ENCODE measurements around the gene PHYKPL. TPM values are rescaled to one million over a fixed set of nuclear protein-coding genes. Genes with fewer than 3 reads are reported as not detected.

PHYKPL gene
- total RNA-seq, 3 donors from 2014 or later (not counting 1 experiment from before 2014, with no cell fraction given), result 111 to 134 (median 131) TPM

DNA sequence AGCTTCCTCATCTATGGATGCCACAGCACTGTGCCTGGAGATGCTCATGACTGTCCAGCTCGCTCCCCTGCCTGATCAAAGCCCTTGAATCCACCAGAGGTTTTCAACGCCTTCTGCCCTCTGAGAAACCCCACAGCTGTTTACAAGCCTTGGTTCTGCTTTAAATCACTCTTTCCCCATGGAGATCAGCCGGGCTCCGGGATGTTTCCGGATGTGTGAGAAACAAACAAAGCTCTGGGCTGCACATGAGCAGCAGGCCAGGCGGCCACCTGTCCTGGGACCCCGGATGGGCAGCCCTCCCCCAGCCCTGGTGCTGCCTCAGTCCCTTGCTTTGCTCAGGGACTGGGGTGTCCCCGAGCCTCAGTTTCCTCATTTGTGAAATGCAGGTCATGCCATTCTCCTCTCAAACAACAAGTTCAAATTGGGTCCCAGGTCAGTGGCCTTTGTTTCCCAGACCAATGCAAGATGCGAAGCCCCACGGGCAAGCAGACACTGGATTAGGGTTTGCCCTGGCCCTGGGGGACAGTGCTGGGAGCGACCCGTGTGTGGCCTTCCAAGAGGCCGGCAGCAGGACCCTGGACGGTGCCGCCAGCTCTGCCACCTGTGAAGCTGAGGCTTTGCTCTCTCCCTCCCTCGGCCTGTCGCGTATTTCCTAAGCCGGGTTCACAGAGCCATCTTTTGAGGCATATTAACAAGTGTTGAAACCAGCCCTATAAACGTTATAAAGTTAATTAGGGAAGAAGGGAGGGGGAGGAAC lies 42.4 kb upstream of the PHYKPL start:
- DNase-seq, result no peak
- intact Hi-C loops (cut with micrococcal nuclease), result no loop called here
- no peaks in the 10 kb centered on the region for H3K9me3 Mint-ChIP-seq
- TF ChIP-seq, protein P1, sequence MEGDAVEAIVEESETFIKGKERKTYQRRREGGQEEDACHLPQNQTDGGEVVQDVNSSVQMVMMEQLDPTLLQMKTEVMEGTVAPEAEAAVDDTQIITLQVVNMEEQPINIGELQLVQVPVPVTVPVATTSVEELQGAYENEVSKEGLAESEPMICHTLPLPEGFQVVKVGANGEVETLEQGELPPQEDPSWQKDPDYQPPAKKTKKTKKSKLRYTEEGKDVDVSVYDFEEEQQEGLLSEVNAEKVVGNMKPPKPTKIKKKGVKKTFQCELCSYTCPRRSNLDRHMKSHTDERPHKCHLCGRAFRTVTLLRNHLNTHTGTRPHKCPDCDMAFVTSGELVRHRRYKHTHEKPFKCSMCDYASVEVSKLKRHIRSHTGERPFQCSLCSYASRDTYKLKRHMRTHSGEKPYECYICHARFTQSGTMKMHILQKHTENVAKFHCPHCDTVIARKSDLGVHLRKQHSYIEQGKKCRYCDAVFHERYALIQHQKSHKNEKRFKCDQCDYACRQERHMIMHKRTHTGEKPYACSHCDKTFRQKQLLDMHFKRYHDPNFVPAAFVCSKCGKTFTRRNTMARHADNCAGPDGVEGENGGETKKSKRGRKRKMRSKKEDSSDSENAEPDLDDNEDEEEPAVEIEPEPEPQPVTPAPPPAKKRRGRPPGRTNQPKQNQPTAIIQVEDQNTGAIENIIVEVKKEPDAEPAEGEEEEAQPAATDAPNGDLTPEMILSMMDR (IDR thresholded peaks at IDR 0.05), result no peak
- no peak overlapping the region for H3K27ac ChIP-seq (ENCODE audit: low read length)
- H3K4me3 Mint-ChIP-seq, result no peak overlapping the region
- no peak for ATAC-seq
- no peak overlapping the region for H3K4me3 ChIP-seq (ENCODE audit: low read length)
- H3K4me1 ChIP-seq (ENCODE audit: control insufficient read depth, insufficient read depth, low read length), result peaks cover 4% of the 10 kb centered on the region
- peaks cover 3% of the 10 kb centered on the region for H3K9me3 ChIP-seq (ENCODE audit: control insufficient read depth, insufficient read depth, low read length)
- no peaks in the 10 kb centered on the region for H3K27me3 ChIP-seq (ENCODE audit: control insufficient read depth, insufficient read depth, low read length)
- no peaks in the 10 kb centered on the region for H3K36me3 Mint-ChIP-seq
- H3K27ac Mint-ChIP-seq, result no peak overlapping the region
- 91% methylated on average over 20 of the region's 20 CpGs for WGBS (ENCODE audit: insufficient coverage)
- H3K36me3 ChIP-seq (ENCODE audit: control insufficient read depth, insufficient read depth, low read length), result no peaks in the 10 kb centered on the region
- peaks cover 4% of the 10 kb centered on the region in 2 donors for H3K4me1 Mint-ChIP-seq
- H3K27me3 Mint-ChIP-seq (ENCODE audit: low read depth in 2 of 2), result peaks cover 0 to 7% of the 10 kb centered on the region in 2 donors

DNA sequence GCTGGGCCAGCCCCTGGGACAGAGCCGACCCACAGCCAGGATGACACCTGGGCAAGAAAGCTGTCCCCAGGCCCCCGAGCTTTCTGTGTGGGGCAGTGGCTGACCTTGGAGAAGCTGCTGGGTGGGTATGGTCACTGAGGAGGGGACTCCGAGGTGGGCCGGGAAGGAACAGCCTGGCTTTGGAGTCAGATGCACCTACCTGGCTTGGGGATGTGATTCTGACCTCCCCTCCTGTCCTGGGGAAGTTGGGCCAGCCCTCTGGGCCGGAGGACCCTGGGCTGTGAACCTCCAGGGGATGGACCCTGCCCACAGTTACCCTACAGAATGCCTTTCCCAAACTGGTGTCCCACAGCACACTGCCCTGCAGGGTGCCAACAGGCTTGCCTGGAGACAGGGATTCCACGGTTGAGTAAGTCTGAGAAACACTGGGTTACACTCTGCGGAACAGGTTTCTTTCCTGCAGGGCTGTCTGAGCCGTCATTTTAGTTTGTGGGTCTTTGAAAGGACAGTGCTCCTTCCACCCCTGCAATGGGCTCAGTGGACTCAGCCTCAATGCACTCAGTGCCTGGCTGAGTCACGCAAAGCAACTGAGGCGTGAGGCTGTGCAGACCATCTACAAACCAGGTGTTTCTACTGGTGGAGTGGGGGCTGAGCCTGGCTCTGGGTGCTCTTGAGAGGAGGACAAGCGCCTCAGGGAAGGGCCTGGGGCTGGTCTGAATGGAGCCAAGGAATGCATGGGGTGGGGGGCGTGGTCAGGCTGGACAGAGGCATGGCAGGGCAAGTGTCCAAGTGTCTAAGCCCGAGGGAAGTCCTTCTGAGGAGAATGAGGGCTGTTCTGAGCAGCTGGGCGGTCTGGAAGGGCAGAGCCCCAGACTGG lies 41.3 kb upstream of the PHYKPL start:
- peaks cover 0 to 3% of the 10 kb centered on the region in 2 donors for H3K27me3 Mint-ChIP-seq (ENCODE audit: low read depth in 2 of 2)
- H3K27ac Mint-ChIP-seq, result no peak overlapping the region
- no peaks in the 10 kb centered on the region for H3K36me3 Mint-ChIP-seq
- Histone ChIP-seq H3K36me3 (ENCODE audit: control insufficient read depth, insufficient read depth, low read length) (no peaks in the 10 kb centered on the region), H3K4me1 (ENCODE audit: control insufficient read depth, insufficient read depth, low read length) (no peaks in the 10 kb centered on the region), H3K9me3 (ENCODE audit: control insufficient read depth, insufficient read depth, low read length) (peaks cover 3% of the 10 kb centered on the region), H3K4me3 (ENCODE audit: low read length) (no peak overlapping the region), H3K27me3 (ENCODE audit: control insufficient read depth, insufficient read depth, low read length) (no peaks in the 10 kb centered on the region), H3K27ac (ENCODE audit: low read length) (no peak overlapping the region)
- no peak overlapping the region for H3K4me3 Mint-ChIP-seq
- no peak for ATAC-seq
- no peaks in the 10 kb centered on the region for H3K4me1 Mint-ChIP-seq
- 88% methylated on average over 13 of the region's 14 CpGs for WGBS (ENCODE audit: insufficient coverage)
- no peaks in the 10 kb centered on the region for H3K9me3 Mint-ChIP-seq
- TF ChIP-seq, protein P1 (IDR thresholded peaks at IDR 0.05), result no peak
- no peak for DNase-seq
- intact Hi-C loops (cut with micrococcal nuclease), result no loop called here

- ATAC-seq (no peak), DNase-seq (no peak)
- TF ChIP-seq, protein P1 (IDR thresholded peaks at IDR 0.05), result no peak
- Mint-ChIP-seq H3K4me3 (no peak overlapping the region), H3K36me3 (no peaks in the 10 kb centered on the region), H3K9me3 (no peaks in the 10 kb centered on the region), H3K27me3 (ENCODE audit: low read depth in 2 of 2) (peaks cover 0 to 3% of the 10 kb centered on the region in 2 donors), H3K27ac (no peak overlapping the region), H3K4me1 (no peaks in the 10 kb centered on the region)
- no peak overlapping the region for H3K4me3 ChIP-seq (ENCODE audit: low read length)
- no peak overlapping the region for H3K27ac ChIP-seq (ENCODE audit: low read length)
- peaks cover 3% of the 10 kb centered on the region for H3K9me3 ChIP-seq (ENCODE audit: control insufficient read depth, insufficient read depth, low read length)
- no peaks in the 10 kb centered on the region for H3K4me1 ChIP-seq (ENCODE audit: control insufficient read depth, insufficient read depth, low read length)
- H3K27me3 ChIP-seq (ENCODE audit: control insufficient read depth, insufficient read depth, low read length), result no peaks in the 10 kb centered on the region
- H3K36me3 ChIP-seq (ENCODE audit: control insufficient read depth, insufficient read depth, low read length), result no peaks in the 10 kb centered on the region
- WGBS (ENCODE audit: insufficient coverage), result 94% methylated on average over 15 of the region's 15 CpGs
- intact Hi-C loops (cut with micrococcal nuclease), result no loop called here
Observed at GRCh38 chr5:178273041-178273440, 40.4 kb upstream of the PHYKPL start.

All from natural killer cell (primary cell).